PC-9 (cell line): ENCODE results near the gene NELL1. TPM values are rescaled to one million over a fixed set of nuclear protein-coding genes. Genes with fewer than 3 reads are reported as not detected.

ENCODE experiments used
- BruUV-seq: library from RNA; stranded (reverse); fragments of 400-500 nt; replicated peaks from 2 replicates; lab custom pipeline; 2021; lab: Mats Ljungman, UMichigan
- CTCF ChIA-PET: fragments of 300-600 bp; sonication (Branson Sonifier 250); formaldehyde crosslinking; loops from one replicate; lab custom pipeline; 2022; ENCODE audit warnings: antibody characterized with exemption; lab: Charles Lee
- POLR2A ChIA-PET: fragments of 300-600 bp; sonication (Branson Sonifier 250); formaldehyde crosslinking; loops from one replicate; lab custom pipeline; 2022; ENCODE audit warnings: antibody characterized with exemption; ENCODE audit not compliant: unreplicated experiment; lab: Charles Lee
- DNase-seq, 2 experiments: peaks; one replicate each; pipeline versions ENCODE4 v3.0.0 to v3.0.0-alpha.2; 2015 to 2022; ENCODE audit warnings: mixed read lengths in 1 of 2
- H2AFZ ChIP-seq: fragments of 200-600 bp; sonication (generic); 2 replicates; pipeline ENCODE4 v1.8.1; 2017; ENCODE audit warnings: antibody characterized with exemption
- H3F3A ChIP-seq: fragments of 200-600 bp; sonication (generic); 2 replicates; pipeline ENCODE4 v1.8.1; 2017; ENCODE audit warnings: antibody characterized with exemption, mild to moderate bottlenecking, low read depth; ENCODE audit not compliant: insufficient read depth
- H3K27ac ChIP-seq: fragments of 200-600 bp; sonication (generic); 2 replicates; pipeline ENCODE4 v1.6.1; 2016; ENCODE audit warnings: mixed run types
- H3K27me3 ChIP-seq: fragments of 200-600 bp; sonication (generic); 2 replicates; pipeline ENCODE4 v1.6.1; 2016; ENCODE audit warnings: low read depth, mixed run types; ENCODE audit not compliant: insufficient read depth
- H3K36me3 ChIP-seq: fragments of 200-600 bp; sonication (generic); 2 replicates; pipeline ENCODE4 v1.6.1; 2016; ENCODE audit warnings: low read depth, mixed run types
- H3K4me1 ChIP-seq: fragments of 200-600 bp; sonication (generic); replicated peaks from 2 replicates; pipeline ENCODE4 v1.6.1; 2016; ENCODE audit warnings: mixed run types; ENCODE audit not compliant: insufficient read depth
- H3K4me2 ChIP-seq: fragments of 200-600 bp; sonication (generic); 2 replicates; pipeline ENCODE4 v1.6.1; 2017; ENCODE audit warnings: mixed run types
- H3K4me3 ChIP-seq: fragments of 200-600 bp; sonication (generic); 2 replicates; pipeline ENCODE4 v1.6.1; 2016; ENCODE audit warnings: mixed run types
- H3K79me2 ChIP-seq: fragments of 200-600 bp; sonication (generic); 2 replicates; pipeline ENCODE4 v1.6.1; 2017; ENCODE audit warnings: low read depth, mixed run types
- H3K9me2 ChIP-seq: fragments of 200-600 bp; sonication (generic); 2 replicates; pipeline ENCODE4 v1.8.1; 2017; ENCODE audit warnings: mild to moderate bottlenecking; ENCODE audit not compliant: insufficient read depth
- H3K9me3 ChIP-seq: fragments of 200-600 bp; sonication (generic); 2 replicates; pipeline ENCODE4 v1.8.1; 2016; ENCODE audit warnings: low read depth; ENCODE audit not compliant: insufficient read depth
- H4K20me1 ChIP-seq: fragments of 200-600 bp; sonication (generic); 2 replicates; pipeline ENCODE4 v1.8.1; 2017; ENCODE audit not compliant: insufficient read depth
- EZH2 ChIP-seq: fragments of 200-600 bp; sonication (generic); IDR thresholded peaks from 2 replicates; pipeline ENCODE4 v1.8.0; 2017; ENCODE audit warnings: antibody characterized with exemption, low read depth
- intact Hi-C: fragments of 100-400 bp; cut with micrococcal nuclease; formaldehyde crosslinking; loops from one replicate; pipeline ENCODE4 v1.10.0; 2022; ENCODE audit not compliant: unreplicated experiment
- total RNA-seq: library from RNA; stranded (reverse); gene quantifications from 2 replicates; pipeline ENCODE4 v1.2.3, GENCODE V29; 2021
- TF ChIP-seq, protein P1 (sequence below): fragments of 200-600 bp; sonication (generic); conservative IDR thresholded peaks from 2 replicates; pipeline ENCODE4 v1.6.1; 2017; ENCODE audit warnings: mixed run types, antibody characterized with exemption, mild to moderate bottlenecking, moderate library complexity

NELL1 gene
- total RNA-seq, 1 experiment from 2014 or later = not detected

DNA sequence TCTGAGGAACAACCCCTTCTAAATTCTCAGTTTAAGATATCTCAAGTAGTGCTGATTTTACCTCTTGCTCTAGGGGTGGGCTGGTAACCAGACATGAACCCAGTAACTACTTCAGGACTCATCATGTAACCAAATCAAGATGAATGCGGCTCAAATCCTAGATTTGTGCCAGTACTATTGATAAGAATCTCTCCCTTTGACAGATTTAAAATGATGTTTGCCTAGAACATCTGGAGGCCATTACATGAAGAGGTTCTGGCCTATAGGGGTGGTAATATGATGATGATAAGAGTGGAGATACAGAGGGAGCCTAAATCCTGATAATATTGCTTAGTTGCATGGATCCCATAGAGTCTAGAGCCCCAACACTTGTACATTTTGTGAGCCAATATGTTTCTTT, 850.9 kb downstream of the NELL1 start:
- H3K27me3 ChIP-seq = no peaks in the 10 kb centered on the region
- no peaks in the 10 kb centered on the region for H3K9me3 ChIP-seq
- no peaks in the 10 kb centered on the region for H3K4me1 ChIP-seq
- no peak for DNase-seq
- H3K79me2 ChIP-seq = no peaks in the 10 kb centered on the region
- no peaks in the 10 kb centered on the region for H3K9me2 ChIP-seq
- H3F3A ChIP-seq = no peaks in the 10 kb centered on the region
- ChIA-PET POLR2A (no interaction called here), CTCF (no interaction called here)
- no peaks in the 10 kb centered on the region for H4K20me1 ChIP-seq
- no peak overlapping the region for H3K27ac ChIP-seq
- H3K4me3 ChIP-seq = no peak overlapping the region
- H3K4me2 ChIP-seq = no peak overlapping the region
- BruUV-seq = no TSS peak
- H2AFZ ChIP-seq = no peak overlapping the region
- no peak for TF ChIP-seq EZH2
- TF ChIP-seq, protein P1, sequence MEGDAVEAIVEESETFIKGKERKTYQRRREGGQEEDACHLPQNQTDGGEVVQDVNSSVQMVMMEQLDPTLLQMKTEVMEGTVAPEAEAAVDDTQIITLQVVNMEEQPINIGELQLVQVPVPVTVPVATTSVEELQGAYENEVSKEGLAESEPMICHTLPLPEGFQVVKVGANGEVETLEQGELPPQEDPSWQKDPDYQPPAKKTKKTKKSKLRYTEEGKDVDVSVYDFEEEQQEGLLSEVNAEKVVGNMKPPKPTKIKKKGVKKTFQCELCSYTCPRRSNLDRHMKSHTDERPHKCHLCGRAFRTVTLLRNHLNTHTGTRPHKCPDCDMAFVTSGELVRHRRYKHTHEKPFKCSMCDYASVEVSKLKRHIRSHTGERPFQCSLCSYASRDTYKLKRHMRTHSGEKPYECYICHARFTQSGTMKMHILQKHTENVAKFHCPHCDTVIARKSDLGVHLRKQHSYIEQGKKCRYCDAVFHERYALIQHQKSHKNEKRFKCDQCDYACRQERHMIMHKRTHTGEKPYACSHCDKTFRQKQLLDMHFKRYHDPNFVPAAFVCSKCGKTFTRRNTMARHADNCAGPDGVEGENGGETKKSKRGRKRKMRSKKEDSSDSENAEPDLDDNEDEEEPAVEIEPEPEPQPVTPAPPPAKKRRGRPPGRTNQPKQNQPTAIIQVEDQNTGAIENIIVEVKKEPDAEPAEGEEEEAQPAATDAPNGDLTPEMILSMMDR = no peak
- intact Hi-C loops = no loop called here
- no peaks in the 10 kb centered on the region for H3K36me3 ChIP-seq

GRCh38 chr11:21529187-21529586, 859.8 kb downstream of the NELL1 start:
- CTCF ChIA-PET = no interaction called here

DNA sequence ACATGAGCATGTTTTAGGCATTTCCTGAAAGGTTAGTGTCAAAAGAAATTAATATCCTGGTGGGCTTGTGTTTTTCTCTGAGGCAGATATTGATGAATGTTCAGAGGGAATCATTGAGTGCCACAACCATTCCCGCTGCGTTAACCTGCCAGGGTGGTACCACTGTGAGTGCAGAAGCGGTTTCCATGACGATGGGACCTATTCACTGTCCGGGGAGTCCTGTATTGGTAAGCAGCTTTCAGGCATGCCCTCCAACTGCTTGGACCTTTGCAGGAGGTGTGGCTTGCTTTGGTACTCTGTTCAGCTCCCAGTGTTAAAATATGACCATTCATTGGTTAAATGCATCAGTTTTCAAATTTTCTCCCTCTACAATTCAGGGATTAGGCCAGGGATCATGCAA, 864.9 kb downstream of the NELL1 start:
- no peak for DNase-seq
- Histone ChIP-seq H3K4me1 (no peaks in the 10 kb centered on the region), H3K27me3 (no peaks in the 10 kb centered on the region), H2AFZ (no peak overlapping the region), H3F3A (no peaks in the 10 kb centered on the region), H3K9me2 (no peaks in the 10 kb centered on the region), H4K20me1 (no peaks in the 10 kb centered on the region), H3K79me2 (no peaks in the 10 kb centered on the region), H3K4me2 (no peak overlapping the region), H3K9me3 (no peaks in the 10 kb centered on the region), H3K27ac (no peak overlapping the region), H3K4me3 (no peak overlapping the region), H3K36me3 (no peaks in the 10 kb centered on the region)
- POLR2A ChIA-PET = no interaction called here
- intact Hi-C loops = no loop called here
- TF ChIP-seq, protein P1 = no peak
- TF ChIP-seq EZH2 = no peak
- no TSS peak for BruUV-seq
- CTCF ChIA-PET = no interaction called here

More at GRCh38 chr11:21529187-21529586, 859.8 kb downstream of the NELL1 start:
- no peak overlapping the region for H3K27ac ChIP-seq
- no peak overlapping the region for H3K4me2 ChIP-seq
- TF ChIP-seq, protein P1 = no peak
- no peak for TF ChIP-seq EZH2
- no peaks in the 10 kb centered on the region for H3K9me3 ChIP-seq
- H4K20me1 ChIP-seq = no peaks in the 10 kb centered on the region
- H3K4me1 ChIP-seq = no peaks in the 10 kb centered on the region
- POLR2A ChIA-PET = no interaction called here
- H3K79me2 ChIP-seq = no peaks in the 10 kb centered on the region
- no peak overlapping the region for H2AFZ ChIP-seq
- no peak overlapping the region for H3K4me3 ChIP-seq
- H3K9me2 ChIP-seq = no peaks in the 10 kb centered on the region
- H3K36me3 ChIP-seq = no peaks in the 10 kb centered on the region
- H3K27me3 ChIP-seq = no peaks in the 10 kb centered on the region
- BruUV-seq = no TSS peak
- DNase-seq = no peak
- H3F3A ChIP-seq = no peaks in the 10 kb centered on the region
- intact Hi-C loops = no loop called here
